ENCODE measurements around the gene TRIM5.

DNA sequence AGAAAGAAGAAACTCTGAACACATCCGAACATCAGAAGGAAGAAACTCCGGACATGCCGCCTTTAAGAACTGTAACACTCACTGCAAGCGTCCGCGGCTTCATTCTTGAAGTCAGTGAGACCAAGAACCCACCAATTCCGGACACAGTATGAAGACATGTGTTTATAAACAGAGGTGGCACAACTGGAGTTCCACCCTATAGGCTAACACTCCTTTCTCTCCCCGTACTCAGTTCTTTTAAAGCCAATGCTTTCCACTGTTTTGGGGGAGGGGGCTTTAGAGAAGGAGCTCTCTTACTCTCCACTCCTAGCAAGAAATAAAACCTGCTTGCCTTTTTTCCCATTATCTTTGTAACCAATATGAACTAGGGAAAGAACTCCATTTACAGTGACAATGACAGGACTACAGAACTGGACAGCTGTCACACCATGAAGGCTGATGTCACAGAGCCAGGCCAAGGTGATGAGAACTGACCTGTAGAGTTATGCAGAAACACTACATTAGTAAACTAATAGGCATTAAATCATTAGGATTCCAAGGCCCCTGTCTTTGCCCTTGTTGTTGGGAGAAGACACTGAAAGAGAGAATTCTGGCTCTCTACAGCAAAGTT, 733 bp downstream of the TRIM5 start:
- TF ChIP-seq, protein P1, sequence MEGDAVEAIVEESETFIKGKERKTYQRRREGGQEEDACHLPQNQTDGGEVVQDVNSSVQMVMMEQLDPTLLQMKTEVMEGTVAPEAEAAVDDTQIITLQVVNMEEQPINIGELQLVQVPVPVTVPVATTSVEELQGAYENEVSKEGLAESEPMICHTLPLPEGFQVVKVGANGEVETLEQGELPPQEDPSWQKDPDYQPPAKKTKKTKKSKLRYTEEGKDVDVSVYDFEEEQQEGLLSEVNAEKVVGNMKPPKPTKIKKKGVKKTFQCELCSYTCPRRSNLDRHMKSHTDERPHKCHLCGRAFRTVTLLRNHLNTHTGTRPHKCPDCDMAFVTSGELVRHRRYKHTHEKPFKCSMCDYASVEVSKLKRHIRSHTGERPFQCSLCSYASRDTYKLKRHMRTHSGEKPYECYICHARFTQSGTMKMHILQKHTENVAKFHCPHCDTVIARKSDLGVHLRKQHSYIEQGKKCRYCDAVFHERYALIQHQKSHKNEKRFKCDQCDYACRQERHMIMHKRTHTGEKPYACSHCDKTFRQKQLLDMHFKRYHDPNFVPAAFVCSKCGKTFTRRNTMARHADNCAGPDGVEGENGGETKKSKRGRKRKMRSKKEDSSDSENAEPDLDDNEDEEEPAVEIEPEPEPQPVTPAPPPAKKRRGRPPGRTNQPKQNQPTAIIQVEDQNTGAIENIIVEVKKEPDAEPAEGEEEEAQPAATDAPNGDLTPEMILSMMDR (conservative IDR thresholded peaks at IDR 0.05; ENCODE audit: low read length) = no peak
- no peak for TF ChIP-seq EZH2phosphoT487 (IDR thresholded peaks at IDR 0.05; ENCODE audit: borderline replicate concordance)
